ENCODE data around the gene COL15A1.

The COL15A1 gene

GRCh38 chr9:98917746-98918487, 25.8 kb upstream of the COL15A1 start:
- no peak for DNase-seq

DNA sequence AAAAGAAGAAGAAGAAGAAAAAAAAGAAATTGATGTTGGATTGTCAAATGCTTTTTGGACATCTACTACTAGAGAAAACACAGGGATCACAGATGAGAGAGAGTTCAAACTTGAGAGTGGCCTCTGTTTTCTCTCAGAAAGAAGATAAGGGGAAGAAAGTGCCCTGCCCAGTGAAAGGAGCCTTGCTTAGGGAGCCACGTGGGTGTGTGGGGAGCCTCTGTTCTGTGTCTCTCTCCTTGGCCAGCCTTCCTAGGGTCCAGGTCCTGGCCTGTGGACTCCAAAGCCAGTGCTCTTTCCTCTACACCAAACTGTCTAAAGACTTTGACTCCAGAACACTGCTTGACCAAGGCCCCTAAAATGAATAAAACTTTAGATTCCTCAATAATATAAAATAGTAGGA, 22.0 kb upstream of the COL15A1 start:
- DNase-seq = no peak

DNA sequence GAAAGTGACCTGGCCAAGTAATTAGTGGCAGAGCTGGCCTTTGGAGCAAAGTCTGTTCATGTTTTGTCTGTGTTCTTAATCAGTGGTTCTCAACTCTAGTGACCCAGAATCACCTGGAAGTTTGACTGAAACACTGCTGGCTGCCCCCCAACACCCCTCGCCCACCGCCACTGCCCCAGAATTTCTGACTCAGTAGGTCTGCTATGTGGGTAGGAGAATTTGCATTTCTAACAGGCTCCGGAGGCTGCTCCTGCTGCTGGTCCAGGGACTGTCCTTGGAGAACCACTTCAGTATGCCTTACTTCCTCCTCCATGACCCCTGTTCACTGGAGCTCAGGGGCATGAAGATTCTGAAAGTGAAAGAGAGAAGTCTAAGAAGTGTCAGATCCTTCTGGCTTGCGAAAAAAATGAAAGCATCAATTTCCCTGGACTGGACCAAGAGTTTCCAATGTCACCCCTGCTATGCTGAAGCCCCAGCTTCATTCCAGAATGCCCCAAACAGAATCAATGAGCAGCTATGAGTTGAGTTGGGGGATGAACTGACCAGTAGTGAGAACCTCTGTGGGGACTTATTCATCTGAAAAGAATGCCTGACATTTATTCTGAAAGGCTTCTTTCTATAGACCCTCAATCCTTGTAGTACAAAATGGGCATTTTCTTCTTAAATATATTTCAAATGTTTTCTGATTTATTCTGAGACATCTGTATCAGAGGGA, 20.8 kb upstream of the COL15A1 start:
- peak in 1 of 2 donors; percentile 20 for DNase-seq

GRCh38 chr9:98923451-98924123, 20.1 kb upstream of the COL15A1 start:
- DNase-seq = no peak

- DNase-seq = no peak
These were observed 18.5 kb upstream of the COL15A1 start for GRCh38 chr9:98924946-98925820.

GRCh38 chr9:98925956-98926355, 17.8 kb upstream of the COL15A1 start:
- no peak for DNase-seq

DNA sequence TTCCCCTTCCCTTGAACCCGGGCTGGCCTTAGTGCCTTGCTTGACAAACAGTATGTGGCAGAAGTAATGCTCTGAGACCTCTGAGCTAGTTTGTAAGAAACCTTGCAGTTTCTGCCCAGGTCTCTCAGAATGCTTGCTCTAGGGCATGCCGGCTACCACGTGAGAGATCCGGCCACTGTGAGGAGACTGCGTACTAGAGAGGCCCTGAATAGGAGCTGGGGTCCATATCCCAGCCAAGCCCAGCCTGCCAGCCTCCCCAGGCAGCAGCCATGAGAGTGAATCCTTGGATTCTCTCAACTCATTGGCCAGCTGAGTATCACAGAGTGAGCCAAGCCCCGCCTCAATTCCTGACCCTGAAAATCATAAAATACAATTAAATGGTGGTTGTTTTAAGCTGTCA, 16.0 kb upstream of the COL15A1 start:
- no peak for DNase-seq

DNA sequence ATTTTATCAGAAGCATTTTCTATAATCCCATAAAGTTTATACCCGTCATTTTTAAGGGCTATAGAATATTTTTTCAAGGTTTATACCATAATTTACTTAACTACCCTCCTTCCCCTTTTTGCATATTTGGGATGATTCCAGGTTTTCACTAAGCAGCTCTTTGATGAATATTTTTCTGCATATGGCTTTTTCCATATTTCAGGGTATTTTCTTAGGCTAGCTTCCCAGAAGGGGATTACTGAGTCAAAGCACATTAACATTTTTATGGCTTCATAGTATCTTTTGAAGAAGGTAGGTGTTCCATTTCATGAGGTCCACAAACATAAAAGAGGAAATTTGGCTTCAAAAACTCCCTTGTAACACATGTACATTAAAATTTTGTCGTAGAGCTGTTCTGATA, 14.6 kb upstream of the COL15A1 start:
- no peak for DNase-seq

DNA sequence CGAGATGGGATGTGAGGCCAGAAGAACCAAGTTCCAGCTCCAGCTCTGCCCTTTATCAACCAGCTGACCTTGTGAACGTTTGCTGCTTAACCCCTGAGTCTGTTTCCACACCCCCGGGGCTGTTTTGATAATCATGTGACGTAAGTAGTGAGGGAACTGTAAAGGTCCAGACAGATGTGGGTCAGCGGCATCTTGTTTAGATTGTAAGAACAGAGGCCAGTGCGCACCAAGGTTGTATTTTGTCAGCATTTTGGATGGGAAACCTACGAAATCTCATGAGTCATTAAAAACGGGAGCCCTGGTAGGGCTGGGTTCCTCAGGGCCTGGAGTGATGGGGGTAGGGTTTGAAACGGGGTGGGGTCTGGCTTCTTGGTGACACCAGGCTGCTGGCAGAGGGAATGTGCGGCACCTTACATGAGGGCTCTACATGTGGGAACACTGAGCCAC, 13.8 kb upstream of the COL15A1 start:
- DNase-seq = no peak

DNA sequence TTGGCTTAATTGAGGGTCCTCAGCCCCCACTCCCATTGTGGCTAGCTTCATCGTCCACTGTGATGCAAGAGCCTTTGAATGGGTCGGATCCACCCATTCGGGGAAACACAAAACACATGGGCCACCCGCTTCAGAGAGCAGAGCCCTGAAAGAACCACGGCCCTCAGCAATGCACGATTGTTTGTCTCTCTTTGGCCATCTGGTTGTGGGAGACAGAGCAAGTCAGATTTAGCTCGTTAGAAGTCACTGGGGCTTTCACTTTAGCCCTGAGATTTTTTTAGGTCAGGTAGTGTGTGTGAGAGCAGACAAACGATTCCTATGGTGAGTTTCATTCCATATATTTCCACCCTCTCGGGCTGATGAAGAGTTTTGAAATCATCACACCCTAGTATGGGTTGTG, 12.9 kb upstream of the COL15A1 start:
- no peak for DNase-seq

DNA sequence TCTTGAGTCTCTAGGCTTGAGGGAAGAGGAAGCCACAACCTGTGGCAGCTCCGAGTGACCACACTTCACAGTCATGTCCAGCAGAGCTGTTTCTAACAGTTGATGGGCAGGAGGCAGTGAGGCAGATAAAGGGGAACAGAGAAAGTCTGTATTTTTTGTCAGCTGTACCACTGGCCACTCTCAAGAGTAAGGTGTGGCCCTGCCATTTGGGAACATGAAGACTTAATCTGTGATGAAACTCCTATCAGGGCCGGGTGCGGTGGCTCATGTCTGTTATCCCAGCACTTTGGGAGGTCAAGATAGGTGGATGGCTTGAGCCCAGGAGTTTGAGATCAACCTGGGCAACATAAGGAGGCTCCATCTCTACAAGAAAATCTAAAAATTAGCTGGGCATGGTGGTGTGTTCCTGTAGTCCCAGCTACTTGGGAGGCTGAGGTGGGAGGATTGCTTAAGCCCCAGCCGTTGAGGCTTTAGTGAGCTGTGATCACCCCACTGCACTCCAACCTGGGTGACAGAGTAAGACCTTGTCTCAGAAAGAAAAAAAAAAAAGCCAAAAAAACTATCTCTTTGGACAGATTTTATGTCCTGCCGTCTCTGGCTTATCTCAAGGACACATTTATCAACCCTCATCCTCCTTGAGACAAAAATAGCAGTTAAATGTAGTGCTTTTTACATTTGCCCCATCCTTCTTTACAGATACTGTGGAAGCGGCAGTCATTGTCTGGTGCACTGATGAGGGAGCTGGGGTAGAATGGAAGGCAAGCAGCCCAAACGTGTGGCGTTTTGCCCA, 11.9 kb upstream of the COL15A1 start:
- DNase-seq = no peak

GRCh38 chr9:98933185-98933584, 10.5 kb upstream of the COL15A1 start:
- no peak for DNase-seq

GRCh38 chr9:98933890-98934289, 9.8 kb upstream of the COL15A1 start:
- DNase-seq = no peak

- DNase-seq = no peak
These were observed 8.6 kb upstream of the COL15A1 start for GRCh38 chr9:98935071-98935505.

DNA sequence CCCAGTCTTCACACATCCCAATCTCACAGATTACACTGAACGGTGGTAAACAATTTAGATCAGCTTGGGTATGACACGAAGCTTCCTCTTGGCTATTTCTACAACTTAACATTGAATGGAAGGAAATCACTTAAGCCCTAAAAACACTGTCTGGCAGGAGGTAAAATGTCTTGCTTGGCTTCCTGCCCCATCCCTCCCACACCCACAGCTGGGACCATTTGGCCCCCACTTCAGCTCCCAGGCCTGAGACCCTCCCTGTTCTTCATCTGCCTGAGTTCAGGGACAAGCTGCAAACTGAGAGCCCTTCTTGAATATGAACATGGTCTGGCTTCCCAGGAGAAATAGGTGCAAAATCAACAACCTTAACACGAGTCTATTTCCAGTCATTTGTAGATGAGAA, 3.4 kb upstream of the COL15A1 start:
- no peak for DNase-seq

DNA sequence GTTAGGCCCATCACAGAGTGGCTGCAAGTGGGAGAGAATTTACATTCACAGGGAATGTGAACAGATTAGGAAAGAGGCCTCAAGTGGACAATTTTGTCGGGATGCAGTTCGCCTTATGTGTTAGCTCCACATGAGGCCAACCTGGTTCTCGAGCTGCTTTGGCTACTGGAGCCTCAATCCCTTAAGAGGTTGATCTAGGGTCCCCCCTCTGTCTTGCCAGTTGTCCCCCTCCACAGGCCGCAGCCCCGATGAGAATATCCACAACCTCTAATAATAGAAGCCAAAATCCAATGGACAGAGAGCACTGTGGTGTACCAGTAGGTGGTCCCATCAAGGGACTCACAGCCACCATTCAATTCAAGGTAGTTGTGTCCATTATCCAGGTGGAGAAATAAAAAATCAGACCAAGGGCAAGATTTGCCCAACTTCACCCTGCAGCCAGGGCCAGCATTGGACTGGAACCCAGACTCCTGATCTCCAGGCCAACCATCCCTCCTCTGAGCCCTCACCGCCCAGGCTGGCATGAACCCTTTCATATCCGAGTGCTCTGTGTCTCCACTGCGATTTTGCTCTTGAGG, 1.7 kb upstream of the COL15A1 start:
- no peak for DNase-seq

DNA sequence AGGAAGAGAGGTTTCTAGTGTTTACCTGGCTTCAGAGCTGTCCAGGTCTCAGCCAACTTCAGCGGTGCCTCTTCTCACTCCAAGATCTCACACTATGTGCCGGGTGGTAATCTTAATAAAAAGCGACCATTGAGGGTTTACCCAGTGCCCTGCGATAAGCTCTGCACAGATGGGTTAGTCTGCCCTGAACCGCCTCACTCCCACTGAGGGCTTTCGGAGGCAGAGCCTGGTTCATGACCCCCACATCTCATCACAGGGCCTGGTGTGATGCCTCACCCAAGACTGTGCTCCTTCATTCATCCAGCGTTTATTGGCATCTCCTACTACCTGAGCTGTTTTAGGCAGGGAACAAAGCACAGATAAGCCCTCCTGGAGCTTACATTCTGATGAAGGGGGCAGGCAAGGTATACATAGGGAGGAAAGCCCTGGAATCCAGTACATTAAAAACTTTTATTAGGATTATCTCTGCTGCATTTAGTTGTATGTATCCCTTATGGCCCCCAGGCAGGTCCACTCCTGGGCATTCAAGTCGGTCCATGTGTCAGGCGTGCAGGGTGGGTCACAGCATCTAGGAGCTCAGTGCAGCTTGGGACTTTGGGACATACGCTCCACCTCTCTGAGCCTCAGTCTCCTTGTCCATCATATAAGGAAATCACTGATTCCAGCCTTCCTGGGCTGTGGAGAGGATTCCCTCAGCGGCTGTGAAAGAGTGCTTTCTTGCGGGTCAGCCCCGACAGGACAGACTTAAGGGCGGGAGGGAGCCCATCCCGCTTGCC, 613 bp upstream of the COL15A1 start:
- no peak for DNase-seq

GRCh38 chr9:98944057-98944733, 488 bp downstream of the COL15A1 start:
- peak in 1 of 2 donors; percentile 7 for DNase-seq

- no peak for DNase-seq
These were observed 997 bp downstream of the COL15A1 start for GRCh38 chr9:98944734-98945074.

DNA sequence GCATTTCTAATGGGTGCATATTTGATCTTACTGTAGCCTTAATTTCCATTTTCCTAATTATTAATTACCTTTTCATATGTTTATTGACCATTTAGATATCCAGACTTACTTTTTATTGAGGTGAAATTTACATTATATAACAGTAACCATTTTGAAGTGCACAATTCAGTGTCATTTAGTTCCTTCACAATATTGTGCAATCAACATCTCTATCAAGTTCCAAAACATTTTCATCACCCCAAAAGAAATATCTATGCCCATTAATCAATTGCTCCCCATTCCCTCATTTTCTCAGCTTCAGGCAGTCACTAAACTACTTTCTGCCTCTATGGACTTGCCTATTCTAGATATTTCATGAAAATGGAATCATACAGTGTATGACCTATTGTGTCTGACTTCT, 5.9 kb downstream of the COL15A1 start:
- no peak for DNase-seq
